ENCODE results near the gene MORN2.

GRCh38 chr2:38887902-38888554 lies 12.3 kb downstream of the MORN2 start:
- no peak for TF ChIP-seq ZFX (IDR thresholded peaks at IDR 0.05)
- TF ChIP-seq CTCF (conservative IDR thresholded peaks at IDR 0.05), result no peak
